CD4-positive, CD25-positive, alpha-beta regulatory T cell (primary cell): ENCODE data around the gene SDHA. TPM values are rescaled to one million over a fixed set of nuclear protein-coding genes. Genes with fewer than 3 reads are reported as not detected.
"Not testable (repeated sequence)": the region's sequence is repeated elsewhere in the genome, so short reads cannot be mapped to it uniquely, and the experiment has no call there.

Source experiments
- ATAC-seq, 2 donors: fragments of 150-1000 bp; cut with Tn5 transposase; one replicate each; pipeline ENCODE4 v1.10.0; 2021; ENCODE audit warnings: low read depth in 2 of 2, moderate number of reproducible peaks in 2 of 2, moderate library complexity in 1 of 2
- DNase-seq, 3 donors: peaks; one replicate each; pipeline versions ENCODE4 v3.0.0 to v3.0.0-alpha.2; 2012 to 2022; ENCODE audit warnings: mixed read lengths in 1 of 3
- H3K27ac ChIP-seq: one replicate; pipeline ENCODE4 v1.7.0; 2013; ENCODE audit warnings: mild to moderate bottlenecking, low read length; ENCODE audit not compliant: insufficient read depth, poor library complexity, severe bottlenecking
- H3K27me3 ChIP-seq: one replicate; pipeline ENCODE4 v1.7.0; 2013; ENCODE audit warnings: low read length; ENCODE audit not compliant: control insufficient read depth, insufficient read depth
- H3K36me3 ChIP-seq: one replicate; pipeline ENCODE4 v1.7.0; 2013; ENCODE audit warnings: mild to moderate bottlenecking, low read length, moderate library complexity; ENCODE audit not compliant: control insufficient read depth, insufficient read depth
- H3K4me1 ChIP-seq: 2 replicates; pipeline ENCODE4 v1.7.0; 2013; ENCODE audit warnings: mild to moderate bottlenecking, low read length; ENCODE audit not compliant: insufficient read depth, control insufficient read depth, poor library complexity, severe bottlenecking
- H3K4me3 ChIP-seq: one replicate; pipeline ENCODE4 v1.7.0; 2013; ENCODE audit warnings: low read depth, mild to moderate bottlenecking, low read length, moderate library complexity
- H3K9me3 ChIP-seq, 2 experiments: 1 replicate in 1 of 2; 2 replicates in 1 of 2; pipeline ENCODE4 v1.7.0; 2013; ENCODE audit warnings: low read length in 2 of 2, mild to moderate bottlenecking in 1 of 2, moderate library complexity in 1 of 2; ENCODE audit not compliant: control insufficient read depth in 2 of 2
- H3K27ac Mint-ChIP-seq, 3 donors: one replicate each; pipeline ENCODE4 v1.8.0; 2020 to 2022; ENCODE audit warnings: mild to moderate bottlenecking in 3 of 3, mixed read lengths in 3 of 3, moderate library complexity in 2 of 3
- H3K27me3 Mint-ChIP-seq: one replicate; pipeline ENCODE4 v1.8.0; 2022; ENCODE audit warnings: mild to moderate bottlenecking, mixed read lengths
- H3K36me3 Mint-ChIP-seq: one replicate; pipeline ENCODE4 v1.8.0; 2020; ENCODE audit warnings: mixed read lengths
- H3K4me1 Mint-ChIP-seq, 4 donors: one replicate each; pipeline ENCODE4 v1.8.0; 2020 to 2022; ENCODE audit warnings: mixed read lengths in 4 of 4, mild to moderate bottlenecking in 1 of 4
- H3K4me3 Mint-ChIP-seq, 4 donors: one replicate each; pipeline ENCODE4 v1.8.0; 2020 to 2022; ENCODE audit warnings: mild to moderate bottlenecking in 4 of 4, mixed read lengths in 4 of 4, moderate library complexity in 3 of 4
- H3K9me3 Mint-ChIP-seq, 7 donors: one replicate each; pipeline ENCODE4 v1.8.0; 2020 to 2022; ENCODE audit warnings: mixed read lengths in 7 of 7, mild to moderate bottlenecking in 3 of 7, moderate library complexity in 2 of 7
- polyA plus RNA-seq, 4 donors: library from polyadenylated mRNA; unstranded; fragments of 300-500 nt; fragmentation: Illumina TruSeq; gene quantifications; one replicate each; pipeline ENCODE4 v1.2.3, GENCODE V29; 2021
- total RNA-seq: library from RNA; stranded (reverse); gene quantifications from one replicate; pipeline ENCODE4 v1.2.3, GENCODE V29; 2022

Gene SDHA
- total and polyA plus RNA-seq, 5 donors from 2014 or later = 211 to 290 (median 235) TPM

GRCh38 chr5:208449-209114 is 9.5 kb upstream of the SDHA start:
- Histone ChIP-seq H3K4me1 (no peaks in the 10 kb centered on the region), H3K27me3 (no peaks in the 10 kb centered on the region), H3K4me3 (no peak overlapping the region), H3K36me3 (peaks cover 44% of the 10 kb centered on the region), H3K9me3 (no peaks in the 10 kb centered on the region), H3K27ac (no peak overlapping the region)
- H3K4me3 Mint-ChIP-seq = no peak overlapping the region
- DNase-seq = no peak
- peaks cover 9 to 24% (median 12%) of the 10 kb centered on the region in 4 donors for H3K4me1 Mint-ChIP-seq
- H3K27me3 Mint-ChIP-seq = no peaks in the 10 kb centered on the region
- H3K9me3 Mint-ChIP-seq = no peaks in the 10 kb centered on the region
- no peak overlapping the region for H3K27ac Mint-ChIP-seq
- ATAC-seq = no peak
- H3K36me3 Mint-ChIP-seq = peaks cover 37% of the 10 kb centered on the region

GRCh38 chr5:213803-214395 is 4.2 kb upstream of the SDHA start:
- no peak overlapping the region for H3K27ac ChIP-seq
- peaks cover 6% of the 10 kb centered on the region for H3K36me3 ChIP-seq
- peaks cover under 1% of the 10 kb centered on the region for H3K27me3 Mint-ChIP-seq
- no peaks in the 10 kb centered on the region for H3K9me3 ChIP-seq
- DNase-seq (no peak), ATAC-seq (no peak)
- peak overlapping the region in 3 of 4 donors; percentile 46 to 85 (median 80) for H3K4me3 Mint-ChIP-seq
- peaks cover 12 to 49% (median 37%) of the 10 kb centered on the region in 4 donors for H3K4me1 Mint-ChIP-seq
- H3K27me3 ChIP-seq = no peaks in the 10 kb centered on the region
- no peak overlapping the region for H3K4me3 ChIP-seq
- H3K4me1 ChIP-seq = no peaks in the 10 kb centered on the region
- no peaks in the 10 kb centered on the region for H3K9me3 Mint-ChIP-seq
- H3K36me3 Mint-ChIP-seq = peaks cover 25% of the 10 kb centered on the region
- no peak overlapping the region for H3K27ac Mint-ChIP-seq

- Mint-ChIP-seq H3K4me3 (peak overlapping the region; percentile 46 to 85 (median 64)), H3K36me3 (peaks cover 19% of the 10 kb centered on the region), H3K27ac (peak overlapping the region in 2 of 3 donors; percentile 13 to 62), H3K4me1 (peaks cover 14 to 46% (median 32%) of the 10 kb centered on the region in 4 donors)
- not testable (repeated sequence) for H3K27me3 Mint-ChIP-seq, H3K4me3 ChIP-seq, H3K27me3 ChIP-seq, H3K36me3 ChIP-seq, H3K9me3 Mint-ChIP-seq, H3K27ac ChIP-seq, ATAC-seq, DNase-seq, H3K9me3 ChIP-seq, H3K4me1 ChIP-seq
These were observed 2.9 kb upstream of the SDHA start for GRCh38 chr5:215256-215655.

GRCh38 chr5:216076-216475 is 2.0 kb upstream of the SDHA start:
- ATAC-seq, H3K4me3 ChIP-seq, H3K27me3 Mint-ChIP-seq, H3K36me3 ChIP-seq, DNase-seq, H3K27me3 ChIP-seq, H3K9me3 ChIP-seq, H3K27ac ChIP-seq, H3K9me3 Mint-ChIP-seq: not testable (repeated sequence)
- Mint-ChIP-seq H3K36me3 (peaks cover 16% of the 10 kb centered on the region), H3K4me3 (peak overlapping the region in 3 of 4 donors; percentile 52 to 85 (median 63)), H3K27ac (peak overlapping the region in 1 of 3 donors; percentile 62), H3K4me1 (peaks cover 14 to 51% (median 36%) of the 10 kb centered on the region in 4 donors)
- H3K4me1 ChIP-seq = peaks cover 15% of the 10 kb centered on the region

DNA sequence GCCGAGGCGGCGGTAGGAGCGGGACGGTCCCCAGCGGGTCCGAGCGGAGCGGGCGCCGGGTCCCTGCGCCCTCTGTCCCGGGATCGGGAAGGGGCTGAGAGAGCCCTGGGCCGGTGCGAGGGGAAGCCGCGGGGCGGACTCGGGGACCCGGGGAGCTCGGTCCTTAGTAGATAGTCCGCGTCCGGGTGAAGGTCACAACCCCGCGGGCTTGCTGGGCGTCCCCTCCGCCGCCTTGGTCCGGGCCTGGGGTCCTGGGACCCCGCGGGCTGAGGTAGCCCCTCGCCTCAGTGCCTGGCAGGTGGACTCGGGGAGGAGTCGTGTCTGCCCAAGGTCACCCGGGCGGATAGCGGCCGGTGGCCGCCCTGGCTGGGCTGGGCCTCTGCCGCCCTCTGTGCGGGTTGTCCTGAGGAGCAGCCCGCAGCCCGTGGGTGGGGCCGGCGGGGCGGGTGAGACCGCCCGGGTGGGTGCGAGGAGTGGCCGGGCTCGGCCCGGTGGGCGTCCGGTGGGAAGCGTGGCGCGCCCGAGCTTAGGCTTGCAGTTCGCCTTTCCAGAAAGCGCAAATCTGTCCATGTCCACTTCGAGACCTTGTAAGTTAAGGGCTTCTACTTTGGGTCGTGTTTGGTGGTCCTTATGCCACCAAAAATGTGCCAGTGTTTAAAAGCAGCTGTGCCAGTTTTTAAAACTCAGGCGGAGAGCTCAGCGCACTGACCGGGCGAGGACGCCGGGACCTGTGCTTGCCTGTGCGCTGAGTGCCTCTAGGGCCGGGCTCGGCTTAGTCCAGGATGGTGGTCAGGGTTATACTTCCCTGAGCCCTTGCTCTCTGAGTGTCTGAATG is 554 bp downstream of the SDHA start:
- H3K9me3 Mint-ChIP-seq = no peaks in the 10 kb centered on the region
- H3K27ac Mint-ChIP-seq = peak overlapping the region; percentile 88 to 98 (median 97)
- no peaks in the 10 kb centered on the region for H3K27me3 ChIP-seq
- H3K36me3 ChIP-seq = peaks cover 3% of the 10 kb centered on the region
- H3K27ac ChIP-seq = peak overlapping the region; percentile 84
- peak; percentile 5 to 12 for ATAC-seq
- peaks cover 16% of the 10 kb centered on the region for H3K36me3 Mint-ChIP-seq
- H3K4me3 ChIP-seq = peak overlapping the region; percentile 94
- peaks cover 37% of the 10 kb centered on the region for H3K4me1 ChIP-seq
- peaks cover 6% of the 10 kb centered on the region for H3K27me3 Mint-ChIP-seq
- peaks cover 28 to 71% (median 56%) of the 10 kb centered on the region in 4 donors for H3K4me1 Mint-ChIP-seq
- no peaks in the 10 kb centered on the region for H3K9me3 ChIP-seq
- peak; percentile 6 to 27 (median 15) for DNase-seq
- peak overlapping the region; percentile 94 to 99 (median 96) for H3K4me3 Mint-ChIP-seq

GRCh38 chr5:219460-219863 is 1.3 kb downstream of the SDHA start:
- ATAC-seq (peak; percentile 42 to 46), DNase-seq (peak; percentile 15 to 65 (median 29))
- Histone ChIP-seq H3K4me1 (peaks cover 37% of the 10 kb centered on the region), H3K36me3 (peaks cover 7% of the 10 kb centered on the region), H3K27me3 (no peaks in the 10 kb centered on the region), H3K27ac (peak overlapping the region; percentile 84), H3K4me3 (peak overlapping the region; percentile 94), H3K9me3 (no peaks in the 10 kb centered on the region)
- Mint-ChIP-seq H3K9me3 (no peaks in the 10 kb centered on the region), H3K36me3 (peaks cover 8% of the 10 kb centered on the region), H3K27ac (peak overlapping the region; percentile 88 to 98 (median 97)), H3K4me3 (peak overlapping the region; percentile 94 to 99 (median 96)), H3K27me3 (peaks cover 6% of the 10 kb centered on the region), H3K4me1 (peaks cover 26 to 68% (median 51%) of the 10 kb centered on the region in 4 donors)

DNA sequence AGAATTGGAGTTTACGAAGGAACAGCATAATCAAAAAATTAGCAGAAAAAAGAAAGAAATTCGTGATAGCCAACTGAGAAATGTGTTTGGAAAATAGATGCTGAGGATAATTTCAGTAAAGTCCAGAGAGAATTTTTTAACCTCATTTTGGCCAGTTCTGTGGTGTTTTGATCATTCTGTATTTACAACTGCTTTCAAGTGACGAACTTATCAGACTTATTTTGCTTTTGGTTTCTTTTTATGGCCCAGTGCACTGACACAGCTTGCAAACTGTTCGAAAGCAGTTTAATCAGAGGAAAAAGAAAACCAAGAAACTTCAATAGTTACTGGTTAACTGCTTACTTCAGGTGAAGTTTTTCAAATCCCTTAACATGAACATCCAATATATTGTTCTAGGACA is 1.9 kb downstream of the SDHA start:
- no peaks in the 10 kb centered on the region for H3K9me3 Mint-ChIP-seq
- peaks cover 12% of the 10 kb centered on the region for H3K36me3 ChIP-seq
- H3K27me3 Mint-ChIP-seq = peaks cover 6% of the 10 kb centered on the region
- H3K4me3 Mint-ChIP-seq = peak overlapping the region; percentile 94 to 99 (median 96)
- peaks cover 11% of the 10 kb centered on the region for H3K36me3 Mint-ChIP-seq
- H3K4me1 ChIP-seq = peaks cover 37% of the 10 kb centered on the region
- peak overlapping the region; percentile 94 for H3K4me3 ChIP-seq
- no peaks in the 10 kb centered on the region for H3K9me3 ChIP-seq
- H3K27me3 ChIP-seq = no peaks in the 10 kb centered on the region
- H3K27ac ChIP-seq = peak overlapping the region; percentile 84
- H3K27ac Mint-ChIP-seq = peak overlapping the region; percentile 88 to 98 (median 97)
- DNase-seq (peak in 2 of 3 donors; percentile 58 to 78), ATAC-seq (peak; percentile 22 to 40)
- H3K4me1 Mint-ChIP-seq = peaks cover 26 to 62% (median 48%) of the 10 kb centered on the region in 4 donors
